Loucy (cell line): Measurements from ENCODE around the gene SLC10A7.

ENCODE experiments used
- EZH2phosphoT487 ChIP-seq: fragments of 200-600 bp; IDR thresholded peaks from 2 replicates; pipeline ENCODE4 v1.6.1; 2018; ENCODE audit warnings: antibody characterized with exemption, mild to moderate bottlenecking, moderate library complexity, borderline replicate concordance
- TF ChIP-seq, protein P1 (sequence below): fragments of 200-600 bp; sonication (generic); conservative IDR thresholded peaks from 2 replicates; pipeline ENCODE4 v1.5.1; 2014; ENCODE audit warnings: mild to moderate bottlenecking, antibody characterized with exemption, low read length

DNA sequence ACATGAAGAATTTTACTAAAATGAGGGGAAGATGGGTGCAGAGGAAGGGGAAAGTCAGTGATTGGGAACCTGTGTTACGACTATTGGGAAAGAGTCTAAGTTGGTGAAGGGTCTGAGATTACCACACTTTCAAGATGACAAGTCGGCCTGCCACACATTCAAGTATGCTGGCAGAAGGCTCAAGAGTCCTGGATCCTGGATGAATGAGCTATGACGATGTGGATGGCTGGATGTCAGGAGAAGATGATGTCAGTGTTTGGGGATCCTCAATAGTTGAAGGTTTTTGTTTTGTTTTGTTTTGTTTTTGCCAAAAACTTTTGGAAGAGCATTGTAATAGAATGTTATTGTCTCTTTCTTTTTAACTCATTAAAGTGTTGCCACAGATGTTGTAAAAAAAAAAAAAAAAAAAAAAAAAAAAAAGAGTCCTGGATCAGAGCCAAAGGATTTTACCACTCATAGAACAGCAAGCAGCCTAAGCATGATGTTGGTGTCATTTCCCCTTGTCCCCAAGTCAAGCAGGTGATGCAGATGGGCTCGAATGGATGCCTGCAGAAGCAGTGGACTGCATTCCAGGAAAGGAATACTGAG is 186.8 kb downstream of the SLC10A7 start:
- TF ChIP-seq, protein P1, sequence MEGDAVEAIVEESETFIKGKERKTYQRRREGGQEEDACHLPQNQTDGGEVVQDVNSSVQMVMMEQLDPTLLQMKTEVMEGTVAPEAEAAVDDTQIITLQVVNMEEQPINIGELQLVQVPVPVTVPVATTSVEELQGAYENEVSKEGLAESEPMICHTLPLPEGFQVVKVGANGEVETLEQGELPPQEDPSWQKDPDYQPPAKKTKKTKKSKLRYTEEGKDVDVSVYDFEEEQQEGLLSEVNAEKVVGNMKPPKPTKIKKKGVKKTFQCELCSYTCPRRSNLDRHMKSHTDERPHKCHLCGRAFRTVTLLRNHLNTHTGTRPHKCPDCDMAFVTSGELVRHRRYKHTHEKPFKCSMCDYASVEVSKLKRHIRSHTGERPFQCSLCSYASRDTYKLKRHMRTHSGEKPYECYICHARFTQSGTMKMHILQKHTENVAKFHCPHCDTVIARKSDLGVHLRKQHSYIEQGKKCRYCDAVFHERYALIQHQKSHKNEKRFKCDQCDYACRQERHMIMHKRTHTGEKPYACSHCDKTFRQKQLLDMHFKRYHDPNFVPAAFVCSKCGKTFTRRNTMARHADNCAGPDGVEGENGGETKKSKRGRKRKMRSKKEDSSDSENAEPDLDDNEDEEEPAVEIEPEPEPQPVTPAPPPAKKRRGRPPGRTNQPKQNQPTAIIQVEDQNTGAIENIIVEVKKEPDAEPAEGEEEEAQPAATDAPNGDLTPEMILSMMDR, result no peak
- no peak for TF ChIP-seq EZH2phosphoT487
